ENCODE data around the gene LACC1. TPM values are rescaled to one million over a fixed set of nuclear protein-coding genes. Genes with fewer than 3 reads are reported as not detected.

Gene LACC1
- total and polyA plus RNA-seq, 5 donors, result 6.0 to 13.4 (median 7.4) TPM

DNA sequence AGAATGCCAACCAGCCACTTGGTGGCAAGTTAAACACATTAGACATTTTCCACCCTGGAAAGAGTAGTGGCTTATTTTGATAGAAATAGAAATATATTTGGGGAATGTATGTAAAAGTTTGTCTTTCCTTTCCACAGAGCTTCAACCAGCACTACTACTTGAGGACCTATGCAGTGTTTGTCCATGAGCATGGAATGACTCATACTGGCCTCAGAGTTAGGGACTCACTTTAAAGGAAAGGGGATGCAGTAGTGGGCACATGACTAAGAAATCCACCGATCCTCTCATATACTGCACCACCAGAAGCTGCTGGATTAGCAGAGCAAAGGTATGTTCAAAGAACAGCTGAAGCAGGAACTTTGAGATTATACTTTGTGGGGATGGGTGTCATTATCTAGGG lies 62.6 kb downstream of the LACC1 start:
- Histone ChIP-seq H3K9me3 (ENCODE audit: control insufficient read depth, low read length) (no peaks in the 10 kb centered on the region), H3K27ac (ENCODE audit: low read length) (no peak overlapping the region), H3K4me1 (ENCODE audit: control insufficient read depth, insufficient read depth, low read length) (no peaks in the 10 kb centered on the region), H3K27me3 (ENCODE audit: control insufficient read depth, insufficient read depth) (no peaks in the 10 kb centered on the region), H3K4me3 (ENCODE audit: low read length) (no peak overlapping the region)
- intact Hi-C loops (cut with DNase I), result no loop called here
- DNase-seq (no peak), ATAC-seq (no peak)
- WGBS, result 90% methylated on average over 1 of the region's 1 CpG

Other genes with a start within 250 kb of the LACC1 start
- 1 to 10 TPM; 2.1 to 2.6 (median 2.3) TPM for gene ENOX1, start 92.9 kb upstream of the LACC1 start, total RNA-seq
- gene ENOX1, start 92.9 kb upstream of the LACC1 start, polyA plus RNA-seq, result 2.1 TPM
- gene CCDC122, start 164 bp upstream of the LACC1 start, total RNA-seq, result 10 to 100 TPM in 2 of 4 donors, 1 to 10 TPM in 2; 4.6 to 15.6 (median 10.1) TPM
- gene CCDC122, start 164 bp upstream of the LACC1 start, polyA plus RNA-seq, result 7.1 TPM